RPMI7951 (cell line): Measurements from ENCODE around the gene PLA2G4D. TPM values are rescaled to one million over a fixed set of nuclear protein-coding genes. Genes with fewer than 3 reads are reported as not detected.
"Not testable (repeated sequence)": the region's sequence is repeated elsewhere in the genome, so short reads cannot be mapped to it uniquely, and the experiment has no call there.

Experiments
- DNase-seq: peaks from one replicate; pipeline ENCODE4 v3.0.0-alpha.2; 2012; ENCODE audit warnings: low read depth
- total RNA-seq: library from RNA; depleted of rRNA; stranded (reverse); fragments of >200 nt; shearing (Covaris generic); gene quantifications from 2 replicates; pipeline ENCODE4 v1.2.3, GENCODE V29; 2014

The PLA2G4D gene
- total RNA-seq, 1 experiment from 2014 or later = not detected

DNA sequence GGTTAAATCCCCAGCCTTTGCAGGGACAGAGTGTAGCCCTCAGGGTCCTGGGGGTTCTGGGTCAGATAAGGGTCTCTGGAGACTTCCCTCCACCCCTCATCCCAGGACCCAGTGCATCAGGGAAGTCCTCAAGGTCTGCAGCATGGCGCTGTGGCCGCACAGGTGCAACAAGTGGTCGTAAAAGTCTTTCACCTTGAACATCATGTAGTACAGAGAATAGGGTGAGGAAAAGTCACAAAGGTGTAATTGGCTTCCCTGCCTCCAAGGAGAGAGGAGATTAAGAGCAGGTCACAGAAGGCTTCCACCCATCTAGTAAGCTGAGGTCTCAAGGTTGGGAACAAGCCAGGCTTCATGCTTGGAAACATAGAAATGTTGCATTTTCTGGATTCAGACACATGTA, 29.2 kb upstream of the PLA2G4D start:
- no peak for DNase-seq

DNA sequence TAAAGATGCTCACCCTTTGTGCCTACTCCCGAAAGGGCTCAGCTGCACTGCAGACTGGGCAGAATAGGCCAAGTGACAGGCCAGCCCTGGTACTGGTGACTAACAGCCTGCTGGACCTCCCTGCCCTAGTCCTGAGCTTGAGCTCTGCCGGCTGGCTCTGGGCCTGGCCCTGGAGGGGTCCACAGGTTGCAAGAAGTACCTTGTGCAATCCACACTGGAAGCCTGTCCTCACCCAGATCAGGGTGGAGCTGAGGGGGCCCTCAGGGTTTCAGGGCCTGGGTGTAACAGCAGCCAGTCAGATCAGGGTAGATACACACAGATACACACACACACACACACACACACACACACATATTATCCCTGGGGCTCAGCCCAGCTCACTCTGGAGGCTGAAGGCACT, 27.3 kb upstream of the PLA2G4D start:
- DNase-seq = no peak

GRCh38 chr15:42121021-42121420, 26.7 kb upstream of the PLA2G4D start:
- DNase-seq = no peak

DNA sequence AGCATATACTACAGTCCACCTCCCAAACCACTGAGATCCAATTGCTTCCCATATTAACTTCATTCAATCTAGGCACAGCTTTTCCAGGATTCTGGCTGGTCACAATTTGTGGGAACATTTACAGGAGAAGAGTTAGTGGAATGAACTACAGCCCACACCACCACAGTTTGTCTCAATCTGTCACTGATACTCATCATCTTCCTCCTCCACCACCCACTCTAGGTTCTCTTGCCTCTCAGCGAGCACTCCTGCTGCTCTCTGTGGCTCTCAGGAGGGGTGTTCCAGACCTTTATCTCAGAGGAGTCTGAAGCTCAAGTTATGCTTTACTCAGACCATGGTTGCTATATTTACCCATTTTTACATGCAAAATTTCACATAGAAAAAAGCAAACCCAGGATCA, 25.9 kb upstream of the PLA2G4D start:
- no peak for DNase-seq

GRCh38 chr15:42119446-42119760, 25.0 kb upstream of the PLA2G4D start:
- no peak for DNase-seq

- no peak for DNase-seq
These were observed 24.5 kb upstream of the PLA2G4D start for GRCh38 chr15:42118650-42119445.

GRCh38 chr15:42111924-42112323, 17.6 kb upstream of the PLA2G4D start:
- no peak for DNase-seq

DNA sequence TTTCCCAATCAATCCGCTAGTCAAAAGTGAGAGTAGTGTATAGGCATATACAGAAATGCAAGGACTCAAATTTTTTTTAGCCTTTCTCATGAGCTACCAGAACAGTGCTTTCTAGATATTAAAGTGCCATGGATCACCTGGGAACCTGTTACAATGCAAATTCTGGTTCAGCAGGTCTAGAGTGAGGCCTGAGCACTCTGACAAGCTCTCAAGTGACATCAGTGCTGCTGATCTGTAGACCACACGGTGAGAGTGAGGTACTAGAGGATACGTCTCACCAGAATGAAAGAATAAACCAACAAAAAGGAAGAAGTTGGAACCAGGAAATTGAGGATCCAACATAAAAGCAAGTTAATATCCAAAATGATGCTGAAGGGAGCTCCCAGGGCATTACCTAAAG, 16.0 kb upstream of the PLA2G4D start:
- DNase-seq = no peak

DNA sequence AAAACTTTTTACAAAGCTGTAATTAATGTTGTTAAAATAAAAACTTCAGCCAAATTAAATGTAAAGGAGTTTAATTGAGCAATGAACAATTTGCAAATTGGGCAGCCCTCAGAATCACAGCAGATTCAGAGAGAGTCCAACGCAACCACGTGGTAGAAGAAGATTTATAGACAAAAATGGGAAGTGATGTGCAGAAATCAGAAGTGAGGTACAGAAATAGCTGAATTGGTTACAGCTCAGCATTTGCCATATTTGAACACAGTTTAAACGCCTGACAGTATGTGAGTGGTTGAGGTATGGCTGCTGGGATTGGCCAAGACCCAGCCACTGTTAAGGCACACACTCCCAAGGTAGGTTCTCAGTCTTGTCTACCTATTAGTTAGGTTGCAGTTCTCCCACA, 14.4 kb upstream of the PLA2G4D start:
- no peak for DNase-seq

DNA sequence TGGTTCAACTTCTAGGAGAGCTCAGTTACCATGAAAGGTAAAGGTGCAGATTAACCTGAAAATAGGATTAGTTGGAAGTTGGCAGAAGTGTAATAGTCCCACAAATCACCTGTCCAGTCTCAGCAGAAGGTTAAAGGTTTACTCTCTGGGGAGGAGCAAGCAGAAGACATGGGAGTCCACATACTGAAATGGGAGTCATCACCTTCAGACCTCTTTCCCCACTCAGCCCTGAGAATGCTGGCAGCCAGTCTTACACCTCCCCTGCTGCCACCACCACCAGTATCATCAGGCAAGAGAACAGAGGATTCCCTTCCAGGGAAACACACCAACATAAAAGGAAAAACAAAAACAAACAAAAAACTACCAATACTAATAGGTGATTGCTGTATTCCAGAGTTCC, 13.8 kb upstream of the PLA2G4D start:
- DNase-seq = no peak

DNA sequence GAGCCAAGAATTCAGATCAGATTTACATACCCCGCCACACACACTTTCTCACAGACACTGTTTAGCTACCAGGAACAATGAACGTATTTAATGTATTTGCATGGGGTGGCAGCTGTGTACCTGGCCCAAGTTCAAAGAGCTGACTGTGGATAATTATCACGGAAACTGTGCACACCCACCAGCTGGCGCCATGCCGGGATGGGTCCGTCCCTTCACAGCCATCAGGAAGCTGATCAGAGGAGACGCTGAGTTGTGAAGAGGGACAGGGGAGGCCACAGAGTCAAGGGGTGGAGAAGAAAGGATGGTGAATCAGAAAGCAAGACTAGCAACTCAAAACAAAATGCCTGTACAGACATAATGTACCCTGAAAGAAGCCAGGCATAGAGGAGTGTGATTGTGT, 13.1 kb upstream of the PLA2G4D start:
- peak; percentile 44 for DNase-seq

- DNase-seq = no peak
These were observed 11.9 kb upstream of the PLA2G4D start for GRCh38 chr15:42106288-42106687.

DNA sequence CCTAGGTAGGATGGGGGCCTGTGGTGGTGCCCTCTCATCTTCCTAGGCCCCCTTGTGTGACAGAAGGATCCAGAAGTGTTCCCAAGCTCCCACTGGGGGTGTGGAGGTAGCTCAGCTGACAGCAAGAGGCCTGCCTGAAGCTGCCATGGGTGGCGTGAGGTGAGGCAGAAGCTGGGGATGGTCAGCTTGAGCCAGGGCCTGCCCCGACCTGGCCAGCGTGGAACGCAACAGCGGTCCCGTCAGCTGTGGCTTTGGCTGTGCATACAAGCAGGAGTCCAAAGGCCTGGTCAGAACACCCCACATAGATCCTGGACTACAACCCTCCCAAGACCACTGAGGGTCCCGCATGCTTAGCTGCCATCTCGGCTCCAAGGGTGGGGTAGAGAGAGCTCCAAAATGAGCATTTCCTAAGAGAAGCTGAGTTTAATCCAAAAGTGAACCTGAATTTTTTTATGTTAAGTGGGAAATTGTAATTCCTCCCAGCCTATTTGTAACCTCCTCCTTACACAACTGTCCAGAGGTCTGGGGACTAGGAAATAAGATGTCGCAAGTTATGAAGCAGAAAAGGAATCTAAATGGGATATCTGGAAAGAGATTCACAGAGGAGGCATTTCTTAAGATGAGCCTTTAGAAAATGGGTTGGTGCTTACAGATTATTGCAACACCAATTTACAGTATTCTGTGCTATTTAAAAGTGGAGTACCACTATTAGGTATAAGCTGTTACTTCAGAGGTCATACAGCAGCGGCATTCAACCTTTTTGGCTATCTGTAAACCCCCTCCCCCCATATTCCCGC, 9.9 kb upstream of the PLA2G4D start:
- no peak for DNase-seq

- peak; percentile 53 for DNase-seq
These were observed 8.4 kb upstream of the PLA2G4D start for GRCh38 chr15:42102646-42103235.

- DNase-seq = no peak
These were observed 7.5 kb upstream of the PLA2G4D start for GRCh38 chr15:42101861-42102260.

- peak; percentile 65 for DNase-seq
These were observed 5.8 kb upstream of the PLA2G4D start for GRCh38 chr15:42100021-42100800.

DNA sequence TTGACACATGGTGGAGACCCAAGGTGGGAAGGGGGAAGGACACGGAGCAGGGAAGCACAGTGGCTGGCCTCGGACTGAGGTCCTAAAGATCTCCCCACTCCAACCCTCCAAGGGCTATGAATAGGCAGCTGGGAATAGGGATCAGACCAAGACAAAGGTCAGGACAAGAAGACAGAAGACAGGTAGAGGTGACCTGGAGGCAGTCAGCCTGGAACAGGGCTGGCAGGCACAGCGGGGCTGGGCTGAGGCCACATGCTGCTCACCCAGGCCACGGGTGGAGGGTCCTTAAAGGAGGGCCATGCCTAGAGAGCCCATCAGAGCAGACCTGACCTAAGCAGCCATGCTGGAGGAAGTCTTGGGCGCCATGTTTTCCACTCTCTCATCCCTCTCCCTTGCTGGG, 2.7 kb upstream of the PLA2G4D start:
- no peak for DNase-seq

GRCh38 chr15:42093966-42094365, 396 bp downstream of the PLA2G4D start:
- DNase-seq = no peak

DNA sequence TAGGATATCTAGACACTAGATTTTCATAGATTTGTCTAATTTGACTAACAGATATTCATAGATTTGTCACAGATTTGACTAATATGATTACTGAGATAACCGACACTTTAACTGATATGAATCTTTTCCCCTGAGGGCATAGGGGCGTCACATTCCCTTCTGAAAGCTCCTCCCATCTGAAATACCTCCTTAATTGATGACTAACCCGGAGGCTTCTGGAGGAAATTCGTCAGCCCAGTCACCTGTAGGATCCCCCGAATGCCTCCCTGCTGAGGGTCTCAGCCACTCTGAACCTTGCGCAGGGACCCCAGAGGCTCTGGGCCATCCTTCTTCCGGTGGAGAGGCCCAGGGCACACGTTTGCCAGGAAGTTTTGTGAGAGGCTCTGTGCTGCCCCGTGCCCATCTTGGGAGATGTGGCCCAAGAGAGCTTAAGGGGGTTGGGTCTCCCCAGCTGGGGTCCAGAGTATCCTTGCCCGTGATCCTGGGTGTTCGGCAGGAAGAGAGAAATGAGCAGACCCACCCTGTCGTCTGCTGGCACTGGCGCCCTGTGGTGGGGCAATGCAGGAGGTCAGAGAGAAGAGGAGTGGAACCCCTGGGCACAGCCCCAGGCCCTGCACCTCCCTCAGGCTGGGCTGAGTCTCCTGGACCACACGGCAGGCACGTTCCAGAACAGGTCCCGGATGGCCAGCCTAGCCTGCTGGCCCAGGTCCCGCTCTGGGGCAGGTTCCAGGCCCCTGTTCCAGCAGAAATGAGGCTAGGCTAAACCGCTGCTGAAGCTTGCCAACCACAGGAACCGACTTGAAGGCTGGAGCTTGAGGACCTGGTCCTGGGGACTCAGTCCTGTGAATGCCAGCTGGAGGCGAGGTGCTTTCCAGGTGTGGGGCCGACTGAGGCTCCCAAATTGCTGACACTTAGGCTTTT, 1.7 kb downstream of the PLA2G4D start:
- DNase-seq = peak; percentile 67

DNA sequence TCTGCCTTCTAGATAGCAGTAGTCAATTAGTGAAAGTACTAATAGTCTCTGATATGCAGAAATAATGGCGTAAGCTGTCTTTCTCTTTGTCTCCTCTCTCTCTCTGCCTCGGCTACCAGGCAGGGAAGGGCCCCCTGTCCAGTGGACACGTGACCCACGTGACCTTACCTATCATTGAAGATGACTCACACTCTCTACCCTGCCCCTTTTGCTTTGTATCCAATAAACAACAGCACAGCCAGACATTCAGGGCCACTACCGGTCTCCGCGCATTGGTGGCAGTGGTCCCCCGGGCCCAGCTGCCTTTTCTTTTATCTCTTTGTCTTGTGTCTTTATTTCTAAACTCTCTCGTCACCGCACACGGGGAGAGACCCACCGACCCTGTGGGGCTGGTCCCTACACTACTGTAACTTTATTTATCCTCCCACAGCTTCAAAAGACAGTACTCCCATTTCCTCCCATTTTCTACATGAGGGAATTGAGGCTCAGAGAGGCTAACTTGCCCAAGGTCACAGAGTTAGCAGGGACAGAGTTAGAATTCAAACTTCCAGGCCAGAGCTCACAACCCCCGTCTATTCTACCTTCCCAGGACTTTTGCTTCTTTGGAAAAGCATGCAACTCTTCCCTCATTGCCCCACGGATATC, 2.5 kb downstream of the PLA2G4D start:
- not testable (repeated sequence) for DNase-seq

DNA sequence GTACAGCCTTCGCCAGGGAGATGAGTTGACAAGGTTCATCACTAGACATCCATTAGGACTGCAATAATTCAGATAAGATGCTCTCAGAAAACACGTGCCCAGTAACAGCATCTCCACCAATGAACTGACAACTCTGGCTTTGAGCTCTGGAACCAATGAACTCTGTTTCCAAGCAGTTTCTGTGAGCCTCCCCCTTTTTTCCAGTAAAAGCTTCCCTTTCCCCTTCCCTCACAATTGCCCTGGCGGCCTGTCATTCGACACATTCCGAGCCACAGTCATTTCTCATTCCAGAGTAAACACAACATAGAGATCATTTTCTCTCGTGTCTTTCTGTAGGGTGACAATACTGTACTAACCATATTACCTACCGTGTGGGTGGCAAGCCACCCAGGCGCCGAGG, 3.6 kb downstream of the PLA2G4D start:
- DNase-seq = no peak
